ENCODE results near the gene CCL24. TPM values are rescaled to one million over a fixed set of nuclear protein-coding genes. Genes with fewer than 3 reads are reported as not detected.
"Not testable (repeated sequence)": the region's sequence is repeated elsewhere in the genome, so short reads cannot be mapped to it uniquely, and the experiment has no call there.

The CCL24 gene
- total RNA-seq, 1 experiment from 2014 or later, result not detected

DNA sequence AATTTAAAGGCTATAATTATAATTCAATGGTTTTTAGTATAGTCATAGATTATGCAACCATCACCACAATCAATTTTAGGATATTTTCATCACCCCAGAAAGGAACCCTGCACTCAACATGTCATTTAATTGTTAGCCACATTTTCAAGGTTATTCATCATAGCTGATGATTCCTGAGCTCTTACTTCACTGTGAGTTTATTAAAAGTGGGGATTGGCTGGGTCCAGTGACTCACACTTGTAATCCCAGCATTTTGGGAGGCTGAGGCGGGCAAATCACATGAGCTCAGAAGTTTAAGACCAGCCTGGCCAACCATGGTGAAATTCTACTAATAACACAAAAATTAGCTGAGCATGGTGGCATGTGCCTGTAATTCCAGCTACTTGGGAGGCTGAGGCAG lies 42.4 kb downstream of the CCL24 start:
- DNase-seq, result no peak
- no peak overlapping the region for H3K4me3 ChIP-seq (ENCODE audit: low read length)

DNA sequence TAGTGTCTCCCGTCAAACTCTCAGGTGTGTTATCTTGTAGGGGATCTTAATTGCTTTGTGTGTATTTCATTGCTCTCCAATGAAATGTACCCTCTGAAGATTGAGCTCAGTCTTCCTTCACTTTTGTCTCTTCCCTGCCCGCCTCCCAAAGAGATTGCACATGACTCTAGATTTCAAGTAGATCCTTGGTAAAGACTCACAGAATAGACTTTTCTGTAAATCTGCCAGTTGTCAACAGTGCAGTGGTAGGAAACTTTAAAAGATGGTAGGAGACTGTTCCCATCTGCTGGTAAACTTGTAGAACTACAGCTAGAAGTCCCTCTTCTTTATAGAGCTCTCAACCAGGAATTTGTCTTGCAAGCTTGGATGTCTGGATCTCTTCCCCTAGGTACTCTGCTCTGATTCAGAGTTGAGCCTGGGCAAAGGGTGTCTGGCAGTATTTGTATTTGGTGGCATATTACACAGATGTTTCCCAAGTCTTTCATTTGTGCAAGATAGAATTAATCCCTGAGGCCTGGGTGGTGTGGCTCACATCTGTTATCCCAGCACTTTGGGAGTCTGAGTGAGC lies 51.2 kb downstream of the CCL24 start:
- no peak overlapping the region for H3K27ac ChIP-seq (ENCODE audit: low read length)
- no peak overlapping the region for H3K9ac ChIP-seq (ENCODE audit: low read length)
- H3K9me3 ChIP-seq (ENCODE audit: low read length), result no peaks in the 10 kb centered on the region
- no peaks in the 10 kb centered on the region for H3K79me2 ChIP-seq (ENCODE audit: low read length)
- no peaks in the 10 kb centered on the region for H3K36me3 ChIP-seq (ENCODE audit: insufficient read depth, low read length)
- DNase-seq, result peak; percentile 77
- H3K27me3 ChIP-seq (ENCODE audit: low read length), result no peaks in the 10 kb centered on the region
- H4K20me1 ChIP-seq (ENCODE audit: insufficient read depth, low read depth, low read length), result no peaks in the 10 kb centered on the region
- no peaks in the 10 kb centered on the region for H3K4me1 ChIP-seq (ENCODE audit: low read length)
- H2AFZ ChIP-seq (ENCODE audit: low read length), result no peak overlapping the region
- H3K4me2 ChIP-seq (ENCODE audit: low read depth, low read length, poor library complexity, severe bottlenecking), result no peak overlapping the region
- no peaks in the 10 kb centered on the region for H3K9me2 ChIP-seq (replicated peaks; ENCODE audit: insufficient read depth, low read length)
- no peak overlapping the region for H3K4me3 ChIP-seq (ENCODE audit: low read length)

More for the DNA sequence above, 42.4 kb downstream of the CCL24 start:
- no peak overlapping the region for H2AFZ ChIP-seq (ENCODE audit: low read length)
- no peak overlapping the region for H3K4me2 ChIP-seq (ENCODE audit: low read depth, low read length, poor library complexity, severe bottlenecking)
- H3K4me1 ChIP-seq (ENCODE audit: low read length), result no peaks in the 10 kb centered on the region
- no peaks in the 10 kb centered on the region for H3K9me2 ChIP-seq (replicated peaks; ENCODE audit: insufficient read depth, low read length)
- H3K79me2 ChIP-seq (ENCODE audit: low read length), result no peaks in the 10 kb centered on the region
- no peaks in the 10 kb centered on the region for H4K20me1 ChIP-seq (ENCODE audit: insufficient read depth, low read depth, low read length)
- no peaks in the 10 kb centered on the region for H3K27me3 ChIP-seq (ENCODE audit: low read length)
- no peaks in the 10 kb centered on the region for H3K9me3 ChIP-seq (ENCODE audit: low read length)
- H3K9ac ChIP-seq (ENCODE audit: low read length), result no peak overlapping the region
- H3K27ac ChIP-seq (ENCODE audit: low read length), result no peak overlapping the region
- H3K36me3 ChIP-seq (ENCODE audit: insufficient read depth, low read length), result no peaks in the 10 kb centered on the region

DNA sequence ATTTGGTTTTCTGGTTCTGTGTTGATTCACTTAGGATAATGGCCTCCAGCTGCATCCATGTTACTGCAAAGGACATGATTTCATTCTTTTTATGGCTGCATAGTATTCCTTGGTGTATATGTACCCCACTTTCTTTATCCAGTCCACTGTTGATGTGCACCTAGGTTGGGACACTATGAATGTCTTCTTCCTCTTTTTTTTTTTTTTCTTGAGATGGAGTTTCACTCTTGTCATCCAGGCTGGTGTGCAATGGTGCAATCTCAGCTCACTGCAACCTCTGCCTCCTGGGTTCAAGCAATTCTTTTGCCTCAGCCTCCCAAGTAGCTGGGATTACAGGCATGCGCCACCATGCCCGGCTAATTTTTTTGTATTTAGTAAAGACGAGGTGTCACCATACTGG lies 51.8 kb downstream of the CCL24 start:
- H3K4me2 ChIP-seq (ENCODE audit: low read depth, low read length, poor library complexity, severe bottlenecking); H3K4me1 ChIP-seq (ENCODE audit: low read length); H4K20me1 ChIP-seq (ENCODE audit: insufficient read depth, low read depth, low read length); H3K27ac ChIP-seq (ENCODE audit: low read length); H3K9me3 ChIP-seq (ENCODE audit: low read length); H3K9ac ChIP-seq (ENCODE audit: low read length); H3K9me2 ChIP-seq (replicated peaks; ENCODE audit: insufficient read depth, low read length); H3K79me2 ChIP-seq (ENCODE audit: low read length); H3K36me3 ChIP-seq (ENCODE audit: insufficient read depth, low read length); H3K4me3 ChIP-seq (ENCODE audit: low read length); H2AFZ ChIP-seq (ENCODE audit: low read length); H3K27me3 ChIP-seq (ENCODE audit: low read length); DNase-seq: not testable (repeated sequence)

Other genes with a start within 250 kb of the CCL24 start
- gene HIP1, start 74.9 kb downstream of the CCL24 start, total RNA-seq (2014; rRNA removed; shearing (Covaris generic); ENCODE audit: low replicate concordance), result 0.34 and 0.47 TPM in 2 replicates
- gene CCL26, start 41.6 kb downstream of the CCL24 start, total RNA-seq (2014; rRNA removed; shearing (Covaris generic); ENCODE audit: low replicate concordance), result not detected in 2 replicates
- gene RHBDD2, start 65.2 kb upstream of the CCL24 start, total RNA-seq (2014; rRNA removed; shearing (Covaris generic); ENCODE audit: low replicate concordance), result 35.2 and 35.5 TPM in 2 replicates
- gene POR, start 101.3 kb upstream of the CCL24 start, total RNA-seq (2014; rRNA removed; shearing (Covaris generic); ENCODE audit: low replicate concordance), result 19.8 and 38.9 TPM in 2 replicates
- 32.8 and 35.6 TPM in 2 replicates for gene TMEM120A, start 180.8 kb upstream of the CCL24 start, total RNA-seq (2014; rRNA removed; shearing (Covaris generic); ENCODE audit: low replicate concordance)
- gene STYXL1, start 234.2 kb upstream of the CCL24 start, total RNA-seq (2014; rRNA removed; shearing (Covaris generic); ENCODE audit: low replicate concordance), result 22.2 and 30.5 TPM in 2 replicates
- 142 TPM in 2 replicates for gene MDH2, start 234.3 kb upstream of the CCL24 start, total RNA-seq (2014; rRNA removed; shearing (Covaris generic); ENCODE audit: low replicate concordance)